ENCODE measurements around the gene HDAC6.

- TF ChIP-seq CTCF (IDR thresholded peaks at IDR 0.05): no peak
- TF ChIP-seq EZH2 (IDR thresholded peaks at IDR 0.05): no peak
- TF ChIP-seq EZH2phosphoT487 (IDR thresholded peaks at IDR 0.05): no peak
Observed at GRCh38 chrX:48786825-48787504, 14.9 kb upstream of the HDAC6 start.
